HG02870 (cell line): ENCODE data around the gene MMP20.
"Not testable (repeated sequence)": the region's sequence is repeated elsewhere in the genome, so short reads cannot be mapped to it uniquely, and the experiment has no call there.

Experiments used
- ATAC-seq: cut with Tn5 transposase; IDR thresholded peaks from one replicate; pipeline ENCODE4 v1.9.1; 2021; ENCODE audit warnings: mild to moderate bottlenecking, moderate library complexity; ENCODE audit not compliant: unreplicated experiment

MMP20 gene

GRCh38 chr11:102625177-102625576 is at the start of gene MMP20:
TSS of gene MMP20 (minus strand) at chr11:102625332. CDS start at chr11:102625319, 13 bp downstream.
- no peak for ATAC-seq

DNA sequence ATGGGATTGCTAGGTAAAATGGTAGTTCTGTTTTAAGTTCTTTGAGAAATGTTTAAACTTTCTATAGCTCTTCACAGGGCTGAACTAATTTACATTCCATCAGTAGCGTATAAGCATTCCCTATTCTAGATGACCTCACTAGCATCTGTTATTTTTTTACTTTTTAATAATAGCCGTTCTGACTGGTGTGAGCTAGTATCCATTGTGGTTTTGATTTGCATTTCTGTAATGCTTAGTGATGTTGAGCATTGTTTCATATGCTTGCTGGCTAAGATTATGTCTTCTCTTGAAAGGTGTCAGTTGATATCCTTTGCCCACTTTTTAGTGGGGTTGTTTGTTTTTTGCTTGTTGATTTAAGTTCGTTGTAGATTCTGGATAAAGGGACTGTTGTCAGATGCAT is 44.5 kb upstream of the MMP20 start:
- ATAC-seq, result no peak

GRCh38 chr11:102666331-102666957 is 41.3 kb upstream of the MMP20 start:
- peak; percentile 53 for ATAC-seq

- ATAC-seq, result peak; percentile 68
These were observed 39.0 kb upstream of the MMP20 start for GRCh38 chr11:102664001-102664752.

- no peak for ATAC-seq
These were observed 37.5 kb upstream of the MMP20 start for GRCh38 chr11:102662607-102663006.

GRCh38 chr11:102661040-102661439 is 35.9 kb upstream of the MMP20 start:
- ATAC-seq, result no peak

DNA sequence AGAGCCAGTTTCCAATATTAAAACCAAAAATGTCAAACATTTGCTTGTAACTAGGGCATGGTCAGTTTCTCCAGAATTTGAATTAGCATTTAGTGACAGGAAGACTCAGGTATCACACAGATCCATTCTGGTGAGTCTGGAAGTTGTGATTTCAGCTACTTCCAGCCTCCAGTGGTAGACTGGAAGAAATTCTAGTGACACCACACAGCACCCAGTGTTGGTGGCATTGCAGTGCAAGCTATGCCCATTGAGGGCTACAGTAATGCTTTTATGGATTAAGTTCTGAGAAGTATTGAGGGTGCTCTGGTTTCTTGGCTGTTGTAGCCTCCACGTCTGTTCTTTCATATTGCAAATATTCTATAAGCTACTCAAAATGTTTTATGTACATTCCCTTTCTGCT is 31.4 kb upstream of the MMP20 start:
- ATAC-seq, result no peak

GRCh38 chr11:102655547-102655946 is 30.4 kb upstream of the MMP20 start:
- no peak for ATAC-seq

- ATAC-seq, result no peak
These were observed 29.6 kb upstream of the MMP20 start for GRCh38 chr11:102654761-102655160.

DNA sequence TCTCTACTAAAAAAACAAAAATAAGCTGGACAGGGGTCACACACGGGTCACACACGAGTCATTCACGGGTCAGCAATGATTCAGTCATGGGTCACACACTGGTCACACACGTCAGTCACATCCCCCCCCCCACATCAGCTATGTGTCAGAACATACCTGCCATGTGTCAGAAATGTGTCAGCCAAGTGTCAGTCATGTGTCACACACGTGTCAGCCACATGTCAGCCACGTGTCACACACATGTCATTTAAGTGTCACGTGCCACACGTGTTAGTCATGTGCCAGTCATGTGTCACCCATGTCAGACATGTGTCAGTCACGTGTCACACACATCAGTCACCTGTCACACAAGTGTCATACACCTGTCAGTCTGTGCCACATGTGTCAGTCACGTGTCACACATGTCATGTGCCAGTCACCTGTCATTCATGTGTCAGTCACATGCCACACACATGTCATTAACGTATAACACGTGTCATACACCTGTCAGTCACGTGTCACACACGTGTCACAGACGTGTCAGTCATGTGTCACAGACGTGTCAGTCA is 28.7 kb upstream of the MMP20 start:
- ATAC-seq, result no peak

DNA sequence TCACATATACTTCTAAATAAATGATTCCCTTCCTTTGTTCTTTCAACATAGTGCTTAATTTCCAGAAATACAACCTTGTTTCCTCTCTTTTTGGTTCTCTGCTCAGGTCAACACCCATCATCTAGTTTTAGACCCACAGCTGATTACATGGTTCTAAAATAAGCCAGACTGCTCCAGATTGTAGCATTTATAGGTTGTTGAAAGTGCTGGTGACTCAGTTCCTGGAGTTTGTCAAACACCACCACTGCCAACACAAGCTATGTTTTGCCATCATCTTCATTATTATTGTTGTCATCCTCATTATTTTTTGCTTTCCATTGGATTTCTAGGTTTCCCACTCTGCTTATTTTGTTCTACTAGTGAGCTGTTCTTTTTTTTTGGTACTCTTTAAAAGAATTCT is 22.3 kb upstream of the MMP20 start:
- ATAC-seq, result no peak

DNA sequence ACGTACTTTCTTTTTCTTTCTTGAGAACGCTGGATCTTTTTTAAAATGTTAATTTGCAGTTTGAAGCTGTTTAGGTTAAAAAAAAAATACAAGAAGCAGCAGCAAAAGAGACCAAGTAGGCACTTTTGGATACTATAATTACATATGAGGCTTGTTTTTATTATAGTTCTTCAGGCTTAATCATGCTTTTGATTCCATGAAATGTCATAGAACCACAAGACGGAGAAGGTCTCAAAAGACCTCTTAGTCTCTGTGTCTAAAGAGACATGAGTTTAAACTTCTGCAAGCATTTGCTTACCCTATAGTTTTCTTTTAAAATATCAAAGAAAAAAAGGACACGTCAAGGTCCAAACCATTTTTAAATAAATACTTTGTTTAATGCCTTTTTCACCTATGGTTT is 18.8 kb upstream of the MMP20 start:
- ATAC-seq, result no peak

- no peak for ATAC-seq
These were observed 15.8 kb upstream of the MMP20 start for GRCh38 chr11:102640946-102641345.

DNA sequence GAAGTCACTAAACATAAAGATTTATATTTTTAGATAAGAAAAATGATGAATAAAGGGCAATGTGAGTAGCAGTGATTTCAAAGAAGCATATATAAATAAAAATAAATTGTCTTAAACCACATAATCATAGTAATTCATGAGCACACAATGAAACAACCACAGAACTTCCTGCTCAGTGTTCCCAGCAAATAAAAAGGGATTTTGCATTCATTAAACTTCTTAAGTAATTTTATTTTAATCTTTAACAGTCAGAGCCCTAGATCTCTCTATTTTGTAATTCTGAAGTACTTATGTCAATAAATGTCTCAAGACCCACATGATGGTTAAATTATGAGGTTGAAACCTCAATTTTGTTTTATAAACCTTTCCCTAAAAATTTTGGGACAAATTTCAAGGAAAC is 14.5 kb upstream of the MMP20 start:
- ATAC-seq, result no peak

GRCh38 chr11:102637731-102638130 is 12.6 kb upstream of the MMP20 start:
- no peak for ATAC-seq

DNA sequence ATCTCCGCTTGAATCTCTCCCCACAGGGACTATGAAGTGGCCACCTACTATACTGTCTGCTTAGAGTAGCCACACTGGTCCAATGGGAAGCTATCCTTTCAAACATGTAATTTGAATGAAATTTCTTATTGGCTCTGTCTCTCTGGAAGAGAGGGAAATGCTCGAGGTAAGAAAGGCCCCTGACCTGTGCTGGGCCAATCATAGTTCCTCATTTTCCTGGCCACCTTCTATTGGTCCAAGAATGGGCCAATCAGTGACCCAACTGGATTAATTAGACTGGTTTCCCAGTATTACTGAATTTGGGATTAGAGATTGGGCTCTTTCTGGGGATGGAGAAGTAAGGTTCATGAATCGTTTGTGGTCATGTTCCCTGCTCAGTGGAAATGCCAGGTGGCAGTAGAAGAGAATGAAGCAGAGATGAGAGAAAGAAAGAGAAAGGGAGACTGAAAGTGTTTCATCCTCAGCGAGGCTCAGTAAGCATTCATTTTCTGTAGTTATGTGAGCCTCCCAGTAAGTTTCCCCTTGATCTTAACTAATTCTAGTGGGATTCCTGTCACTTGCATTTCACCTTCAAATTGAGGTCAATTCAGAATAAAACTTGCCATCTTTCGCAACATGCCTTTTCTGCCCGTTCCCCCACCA is 8.4 kb upstream of the MMP20 start:
- no peak for ATAC-seq

DNA sequence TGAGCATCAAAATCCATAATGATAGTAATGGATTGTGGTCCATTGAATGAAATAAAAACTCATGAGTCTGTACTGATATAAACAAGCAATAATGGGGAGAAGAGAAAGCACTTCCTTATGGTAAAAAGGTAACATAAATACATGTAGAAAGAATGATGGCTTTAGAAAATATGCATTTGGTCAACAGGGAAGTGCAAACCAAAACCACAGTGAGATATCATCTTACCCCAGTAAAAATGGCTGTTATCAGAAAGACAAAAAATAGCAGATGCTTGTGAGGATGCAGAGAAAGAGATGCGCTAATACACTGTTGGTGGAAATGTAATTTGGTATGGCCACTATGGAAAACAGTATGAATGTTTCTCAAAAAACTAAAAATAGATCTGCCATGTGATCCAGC is 6.9 kb upstream of the MMP20 start:
- no peak for ATAC-seq

- no peak for ATAC-seq
These were observed 5.7 kb upstream of the MMP20 start for GRCh38 chr11:102630598-102631448.

GRCh38 chr11:102629908-102630307 is 4.8 kb upstream of the MMP20 start:
- not testable (repeated sequence) for ATAC-seq

GRCh38 chr11:102626676-102627075 is 1.5 kb upstream of the MMP20 start:
- ATAC-seq, result no peak

DNA sequence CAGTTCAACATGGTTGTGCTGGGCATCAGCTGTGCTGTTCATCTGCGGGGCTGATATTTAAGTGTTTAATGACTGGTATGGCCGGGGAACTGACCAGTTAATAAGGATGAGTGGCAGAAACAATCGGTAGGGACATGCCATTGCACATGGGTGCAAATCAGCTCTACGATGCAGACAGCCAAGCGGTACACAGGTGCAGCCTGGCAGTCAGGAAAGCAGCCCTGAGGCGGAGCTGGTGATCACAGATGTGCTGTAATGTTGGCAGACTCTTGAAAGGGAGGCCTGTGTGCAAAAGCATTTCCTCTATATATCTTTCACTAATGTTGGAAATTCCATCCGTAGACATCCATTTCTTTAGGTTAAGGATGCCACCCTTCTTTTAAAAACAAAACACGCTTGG is 1.1 kb downstream of the MMP20 start:
- ATAC-seq, result no peak
